Right renal cortex interstitium (tissue), 3 donors: Measurements from ENCODE around the gene CEP128. TPM values are rescaled to one million over a fixed set of nuclear protein-coding genes. Genes with fewer than 3 reads are reported as not detected.
A peak's percentile ranks its signal among the peaks of the same experiment; 100 is the strongest.

Experiments used
- DNase-seq, 3 donors: peaks; one replicate each; pipeline ENCODE4 v3.0.0-alpha.2; 2013; ENCODE audit warnings: low read depth in 3 of 3, low spot score in 2 of 3
- polyA plus RNA-seq, 3 donors: library from polyadenylated mRNA; unstranded; fragments of 120-200 nt; gene quantifications; one replicate each; pipeline ENCODE4 v1.2.1, GENCODE V29; 2013; ENCODE audit not compliant: insufficient read length in 3 of 3

Gene CEP128
- polyA plus RNA-seq, 3 donors, result 5.8 to 6.6 (median 6.3) TPM

DNA sequence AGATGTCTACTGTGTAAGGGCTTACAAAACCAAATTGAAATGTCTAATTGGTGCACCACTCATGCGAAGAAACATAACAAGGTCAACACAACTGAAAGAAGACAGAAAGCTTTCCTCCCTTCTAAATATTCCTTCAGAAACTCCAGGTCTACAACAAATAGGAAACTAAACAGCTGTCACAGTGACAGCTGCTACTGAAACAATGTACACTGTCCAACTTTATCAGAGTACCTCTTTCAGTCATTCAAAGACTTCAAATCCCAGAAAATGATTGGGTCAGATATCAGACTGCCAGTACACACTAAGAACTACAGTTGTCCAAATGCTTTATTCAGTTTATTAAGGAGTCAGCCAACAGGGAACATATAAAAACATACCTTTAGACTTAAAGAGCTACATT lies 35.2 kb downstream of the CEP128 start:
- no peak for DNase-seq

DNA sequence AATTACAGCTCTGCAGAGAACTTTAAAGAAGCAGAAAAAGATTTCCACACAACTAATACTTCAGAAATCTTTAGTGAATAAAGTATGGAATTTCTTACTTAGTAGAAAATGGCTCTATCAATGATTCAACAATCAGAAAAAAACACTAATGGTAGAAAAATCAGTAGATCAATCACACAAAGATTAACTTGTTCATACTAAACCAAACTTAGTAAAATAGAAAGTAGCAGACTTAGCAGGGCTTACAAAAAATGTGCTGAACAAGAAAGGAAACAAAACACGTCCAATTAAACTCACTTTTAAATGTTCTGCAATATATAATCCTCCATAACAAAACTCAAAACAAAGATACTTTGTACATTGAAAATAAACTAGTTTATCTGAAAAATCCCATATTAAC lies 38.9 kb downstream of the CEP128 start:
- DNase-seq, result no peak

DNA sequence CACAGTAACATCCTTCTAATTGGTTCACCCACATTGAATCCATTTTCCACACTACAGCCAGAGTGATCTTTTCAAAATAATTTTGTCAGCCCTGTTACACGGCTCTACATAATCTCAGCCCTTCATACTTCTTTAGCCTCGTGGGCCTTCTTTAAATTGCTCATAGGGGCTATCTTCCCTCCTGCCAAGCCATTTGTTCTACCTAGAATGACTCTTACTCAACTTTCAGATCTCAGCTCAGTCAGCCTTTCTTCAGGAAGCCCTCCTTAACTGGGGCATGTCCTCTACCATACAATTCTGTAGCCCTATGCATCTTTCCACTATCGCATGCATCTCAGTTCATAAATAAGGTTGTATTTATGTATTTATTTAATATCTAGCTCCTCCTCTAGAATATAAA lies 39.7 kb downstream of the CEP128 start:
- no peak for DNase-seq

DNA sequence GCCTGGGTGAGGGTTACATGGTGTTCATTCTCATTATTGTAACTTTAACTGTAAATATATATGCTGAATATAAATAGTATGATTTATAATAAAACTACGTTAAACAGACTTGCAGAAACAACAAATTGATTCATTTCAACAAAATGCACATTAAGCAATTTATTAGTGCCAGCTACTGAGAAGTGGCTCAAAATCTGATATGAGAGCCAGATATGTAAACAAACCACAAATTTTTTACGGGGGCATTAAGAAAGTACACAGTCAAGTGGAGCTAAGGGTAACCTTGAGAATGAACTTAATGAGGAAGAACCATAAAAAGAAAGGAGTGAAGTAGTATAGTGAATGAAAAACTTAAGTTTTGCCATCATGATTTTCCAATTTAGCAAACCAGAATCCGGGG lies 40.3 kb downstream of the CEP128 start:
- DNase-seq, result no peak

DNA sequence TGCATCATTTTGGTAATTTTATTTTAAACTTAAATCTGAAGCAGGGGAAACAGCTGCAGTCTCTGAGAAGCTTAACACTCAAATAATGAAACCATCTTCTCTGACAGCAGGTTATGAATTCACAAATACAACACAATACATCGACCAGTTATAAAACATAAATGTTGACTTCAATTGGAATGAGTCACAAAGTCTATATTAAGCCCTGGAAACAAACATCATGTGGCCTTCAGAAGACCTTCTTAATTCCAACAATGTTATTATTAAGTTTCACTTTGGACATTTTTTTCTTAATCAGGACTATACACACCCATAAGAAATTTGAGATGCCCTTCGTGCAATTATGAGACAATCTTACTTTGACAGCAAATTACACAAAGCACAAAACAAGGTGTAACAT lies 68.9 kb downstream of the CEP128 start:
- no peak for DNase-seq

DNA sequence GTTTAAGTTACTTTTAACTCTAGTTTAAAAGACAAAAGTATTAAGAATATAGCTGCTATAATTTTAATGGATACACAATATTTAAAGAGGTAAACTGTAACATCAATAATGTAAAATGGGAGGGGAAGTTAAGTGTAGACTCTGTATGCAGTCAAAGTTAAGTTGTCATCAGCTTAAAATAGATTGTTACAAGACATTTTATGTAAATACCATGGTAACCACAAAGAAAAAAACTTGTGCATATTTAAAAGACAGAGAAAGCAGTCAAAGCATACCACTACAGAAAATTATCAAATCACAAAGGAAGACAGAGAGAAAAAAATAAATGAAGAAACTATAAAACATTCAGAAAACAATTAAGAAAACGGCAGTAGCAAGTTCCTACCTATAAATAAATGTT lies 73.3 kb downstream of the CEP128 start:
- no peak for DNase-seq

DNA sequence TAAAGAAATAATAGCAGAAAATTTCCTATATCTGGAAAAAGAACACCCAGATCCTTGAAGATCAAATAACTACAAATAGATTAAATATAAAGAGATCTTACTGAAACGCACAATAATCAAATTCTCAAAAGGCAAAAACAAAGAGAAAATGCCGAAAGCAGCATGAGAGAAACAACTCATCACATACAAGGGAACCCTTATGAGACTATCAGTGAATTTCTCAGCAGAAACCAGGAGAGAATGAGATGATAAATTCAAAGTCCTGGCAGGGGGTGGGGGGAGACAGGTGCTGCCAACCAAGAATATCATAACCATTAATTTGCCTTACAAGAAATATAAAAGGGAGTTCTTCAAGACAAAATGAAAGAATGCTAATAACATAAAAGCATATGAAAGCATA lies 73.7 kb downstream of the CEP128 start:
- DNase-seq, result no peak

DNA sequence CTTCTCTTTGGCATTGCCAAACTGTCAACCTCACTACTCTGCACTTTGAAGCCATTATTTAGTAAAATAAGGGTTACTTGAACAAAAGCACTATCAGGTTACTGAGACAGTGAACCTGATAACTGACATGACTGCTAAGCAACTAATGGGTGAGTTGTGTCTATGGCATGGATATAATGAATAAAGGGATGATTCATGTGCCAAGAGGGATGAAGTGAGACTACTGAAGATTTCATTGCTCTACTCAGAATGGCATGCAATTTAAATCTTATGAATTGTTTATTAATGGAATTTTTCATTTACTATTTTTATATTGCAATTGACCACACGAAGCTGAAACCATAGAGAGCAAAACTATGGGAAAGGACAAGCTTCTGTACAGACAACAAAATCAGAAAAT lies 74.4 kb downstream of the CEP128 start:
- DNase-seq, result no peak

DNA sequence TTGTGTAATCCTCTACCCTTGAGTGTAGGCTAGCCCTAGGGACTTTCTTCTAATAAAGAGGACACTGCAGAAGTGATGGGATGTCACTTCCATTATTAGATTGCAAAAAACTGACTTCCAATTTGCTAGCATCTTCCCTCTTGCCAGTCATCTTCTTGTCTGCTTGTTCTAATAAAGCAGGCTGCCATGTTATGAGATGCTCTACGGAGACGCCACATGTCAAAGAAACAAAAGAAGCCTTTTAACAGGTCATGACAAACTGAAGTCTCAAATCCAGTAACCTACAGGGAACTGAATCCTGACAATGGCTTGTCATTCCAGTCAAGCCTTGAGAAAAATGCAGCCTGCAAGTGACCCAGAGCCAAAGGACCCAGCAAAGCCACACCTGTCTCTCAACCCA lies 76.0 kb downstream of the CEP128 start:
- DNase-seq, result no peak

DNA sequence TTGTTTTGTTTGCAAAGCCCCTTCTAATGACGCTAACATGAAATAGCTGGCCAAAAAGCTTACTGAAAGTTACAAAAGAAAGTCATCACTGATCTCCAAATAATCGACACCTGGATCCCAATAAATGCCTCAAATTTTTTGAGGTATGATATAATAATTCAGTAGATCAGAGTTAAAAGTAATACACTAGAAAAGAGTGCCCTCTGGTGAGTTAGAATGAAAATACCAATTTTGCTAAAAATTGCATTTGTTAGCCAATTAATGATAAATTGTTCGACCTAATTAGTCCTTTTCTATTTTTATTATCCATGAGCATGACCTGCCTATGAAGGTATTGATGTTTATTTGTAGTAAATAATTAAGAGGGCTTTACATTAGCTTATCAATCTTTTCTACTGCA lies 78.6 kb downstream of the CEP128 start:
- DNase-seq, result no peak

DNA sequence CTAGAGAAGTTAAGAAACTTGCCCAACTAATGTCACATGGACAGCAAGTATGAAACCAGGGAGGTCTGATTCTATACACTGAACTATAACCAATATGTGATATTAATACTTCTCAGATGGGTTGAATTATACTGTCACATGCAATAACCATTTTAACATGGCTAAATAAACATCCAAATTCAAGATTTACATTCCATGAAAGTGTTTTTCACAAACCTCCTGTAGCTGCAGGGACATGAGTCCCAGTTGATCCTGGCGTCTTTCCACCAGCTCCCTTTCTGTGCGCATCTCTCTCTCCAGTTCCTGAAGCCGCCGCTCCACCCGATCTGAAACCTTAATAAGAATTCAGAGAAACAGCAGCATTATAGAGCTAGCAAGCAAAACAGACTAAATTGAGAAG lies 79.0 kb downstream of the CEP128 start:
- DNase-seq, result no peak

DNA sequence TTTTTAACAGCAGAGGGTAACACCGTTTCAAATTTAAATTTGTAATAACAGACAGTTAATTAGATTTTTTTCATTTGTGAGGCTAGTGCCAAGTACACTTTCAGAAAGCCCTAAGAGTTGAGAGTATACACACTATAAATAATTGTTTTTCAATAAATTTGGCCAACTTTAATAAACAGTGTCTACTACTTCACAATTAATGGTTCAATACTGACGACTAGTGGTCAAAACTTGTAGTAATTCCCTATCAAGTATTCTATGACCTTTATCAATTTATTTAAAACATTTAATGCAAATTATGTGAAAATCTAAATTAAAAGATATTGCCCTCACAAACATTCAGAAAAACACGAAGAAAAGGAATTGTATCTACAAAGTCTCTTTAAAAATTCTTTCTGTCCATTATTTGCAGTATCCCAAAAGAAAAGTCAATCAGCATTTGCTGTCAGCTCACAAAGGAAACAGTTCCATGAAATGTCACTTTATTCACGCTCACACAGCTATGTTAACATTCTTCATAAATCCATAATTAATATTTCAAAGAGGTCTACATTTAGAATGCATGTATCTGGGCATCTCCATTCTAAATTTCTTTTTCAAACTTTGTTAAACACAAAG lies 91.2 kb downstream of the CEP128 start:
- peak; percentile 2 to 6 (median 4) for DNase-seq

DNA sequence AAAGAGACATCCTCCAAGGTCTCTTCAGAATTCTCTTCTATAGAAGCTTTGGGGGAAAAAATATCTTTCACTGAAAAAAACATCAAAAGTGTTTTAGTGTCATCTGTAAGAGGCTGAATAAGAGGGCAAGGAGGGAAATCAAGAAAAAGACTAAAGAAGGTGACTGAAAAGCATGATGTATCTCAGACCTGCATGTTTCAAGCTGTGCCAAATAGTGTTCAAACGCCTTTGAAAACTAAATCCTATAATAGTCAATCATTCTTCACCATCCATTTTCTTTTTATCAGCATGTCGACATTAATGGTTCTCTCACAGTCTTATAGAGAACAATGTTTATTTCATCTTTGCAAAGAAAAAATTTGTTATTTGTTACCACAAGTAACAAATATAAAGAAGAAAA lies 94.5 kb downstream of the CEP128 start:
- DNase-seq, result no peak

DNA sequence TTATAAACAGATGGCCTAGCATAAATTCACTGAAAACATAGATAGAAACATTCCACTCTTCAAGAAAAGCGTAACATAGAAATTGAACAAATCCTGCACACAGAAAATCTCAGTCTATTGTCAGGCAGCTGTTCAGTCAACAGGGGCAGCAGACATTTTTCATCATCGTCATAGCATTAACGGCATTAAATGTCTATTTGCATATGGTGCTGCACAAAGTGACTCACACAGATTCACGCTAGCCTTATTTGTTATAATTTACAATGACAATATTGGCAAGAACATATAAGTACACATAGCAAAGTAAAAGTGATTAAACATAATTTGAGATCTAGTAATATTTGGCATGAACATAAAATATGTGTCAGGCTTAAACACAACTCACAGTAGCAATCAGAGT lies 95.7 kb downstream of the CEP128 start:
- DNase-seq, result no peak

DNA sequence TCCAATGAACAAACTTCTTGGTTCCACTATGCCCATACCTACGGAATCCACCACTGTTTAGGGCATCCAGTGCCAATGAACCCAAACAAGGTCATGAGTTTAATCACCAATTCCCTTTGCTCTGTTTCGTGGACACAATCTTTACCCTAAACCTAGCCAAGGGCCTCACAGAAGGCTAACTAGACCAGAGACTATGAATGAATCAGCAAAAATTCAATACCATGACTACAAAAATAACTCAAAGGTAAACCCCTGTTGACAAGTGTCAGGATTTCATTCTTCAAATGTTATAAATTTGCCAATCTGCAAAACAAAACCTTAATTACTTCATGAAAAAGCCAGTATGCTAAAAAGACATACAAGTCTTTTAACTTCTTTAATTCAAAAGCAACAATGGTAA lies 96.7 kb downstream of the CEP128 start:
- DNase-seq, result no peak

DNA sequence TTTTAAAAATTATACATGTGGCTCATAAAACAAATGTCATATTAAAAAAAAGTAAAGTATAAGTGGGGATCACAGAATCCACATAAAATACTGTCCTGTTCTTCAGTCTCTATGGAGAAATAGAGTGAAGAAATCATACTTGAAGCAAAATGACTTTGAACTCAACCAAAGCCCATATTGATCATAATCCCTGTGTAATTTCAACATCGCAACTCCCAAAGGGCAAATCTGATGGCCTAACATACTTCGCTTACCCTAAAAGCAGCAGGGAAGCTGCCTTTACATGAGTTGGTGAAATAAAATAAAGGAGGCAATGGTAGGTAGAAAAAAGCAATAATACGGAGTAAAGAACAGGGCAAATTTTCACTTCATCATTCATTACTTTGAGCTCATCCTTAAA lies 101.8 kb downstream of the CEP128 start:
- DNase-seq, result no peak

DNA sequence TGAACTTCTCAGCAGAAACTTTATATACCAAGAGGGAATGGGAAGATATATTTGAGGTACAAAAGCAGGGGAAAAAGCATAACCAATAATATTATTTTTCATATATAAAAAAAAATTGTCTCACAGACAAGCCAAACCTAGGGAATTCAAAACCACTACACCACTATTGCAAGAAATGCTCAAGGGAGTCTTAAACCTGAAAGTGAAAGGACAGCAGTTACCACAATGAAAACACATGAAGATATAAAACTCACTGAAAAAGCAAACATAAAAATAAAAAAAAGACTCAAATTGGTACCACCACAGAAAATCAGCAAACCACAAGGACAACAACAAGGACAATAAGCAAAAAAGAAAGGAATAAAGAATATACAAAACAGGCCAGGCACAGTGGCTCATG lies 131.9 kb downstream of the CEP128 start:
- DNase-seq, result no peak

DNA sequence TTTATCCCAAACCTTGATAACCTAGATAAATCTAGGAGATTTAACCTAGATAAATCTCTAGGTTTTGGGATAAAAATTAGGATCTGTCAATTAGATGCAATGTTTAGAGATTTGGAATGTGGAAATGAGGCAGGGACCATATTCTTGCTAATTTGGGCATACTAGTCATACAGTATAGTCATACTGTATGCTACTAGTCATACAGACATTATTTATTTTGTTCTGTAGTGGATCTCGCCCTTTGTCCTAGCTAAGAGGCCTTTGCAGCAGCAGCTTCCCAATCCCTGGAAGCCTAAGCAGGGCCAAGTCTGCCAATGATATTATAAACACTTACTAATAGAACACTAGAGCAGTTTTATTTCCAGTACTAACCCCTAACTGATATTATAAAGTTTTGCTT lies 136.4 kb downstream of the CEP128 start:
- DNase-seq, result no peak

DNA sequence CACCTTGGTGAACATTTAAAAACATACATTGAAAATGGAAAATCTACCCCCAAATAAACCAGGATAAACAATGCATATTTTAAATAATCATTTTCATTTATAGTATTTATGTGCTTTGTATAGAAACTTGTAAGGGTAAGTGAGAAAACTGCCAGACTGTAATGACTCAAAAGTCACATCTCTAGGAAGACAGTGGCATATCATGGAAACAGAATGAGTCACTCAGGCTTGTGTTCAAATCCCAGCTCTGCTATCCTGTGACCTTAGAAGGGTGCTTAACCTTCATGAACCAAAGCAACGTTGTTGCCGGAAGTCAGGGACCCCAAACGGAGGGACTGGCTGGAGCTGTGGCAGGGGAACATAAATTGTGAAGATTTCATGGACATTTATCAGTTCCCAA lies 142.7 kb downstream of the CEP128 start:
- no peak for DNase-seq

DNA sequence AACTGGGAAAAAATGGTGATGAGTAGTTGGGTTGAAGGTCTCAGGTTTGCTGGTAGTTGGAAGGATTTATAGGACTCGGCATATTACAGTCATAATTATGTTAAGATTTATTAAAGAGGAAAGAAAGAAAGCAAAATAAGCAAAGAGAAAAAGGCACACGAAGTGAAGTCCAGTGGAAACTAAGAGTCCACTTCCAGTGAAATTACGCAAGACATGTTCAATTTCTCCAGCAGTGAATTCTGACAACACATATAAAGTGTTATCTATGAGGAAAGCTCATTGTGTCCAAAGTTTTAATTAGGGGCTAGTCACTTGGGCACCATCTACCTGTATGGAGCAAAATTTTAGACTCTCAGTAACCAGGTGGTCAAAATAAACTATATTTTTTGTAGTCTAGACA lies 143.3 kb downstream of the CEP128 start:
- no peak for DNase-seq

DNA sequence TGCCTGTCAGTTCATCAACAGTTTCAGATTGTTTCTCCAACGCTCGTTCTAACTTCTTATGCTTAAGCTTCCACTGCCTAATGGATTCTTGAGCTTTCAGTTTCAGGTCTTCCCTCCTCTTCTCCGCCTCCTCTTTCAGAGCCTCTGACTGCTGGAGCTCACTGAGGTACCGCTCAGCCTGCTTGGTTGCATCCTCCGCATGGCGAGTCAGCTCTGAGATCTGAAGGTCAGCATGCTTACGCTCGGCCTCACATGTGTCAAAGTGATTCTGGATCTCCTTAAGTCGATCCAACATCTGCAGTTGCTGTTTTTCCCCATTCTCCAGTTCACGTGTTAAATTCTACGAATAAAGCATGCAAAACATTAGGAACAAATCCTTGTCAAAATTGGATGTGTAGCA lies 148.8 kb downstream of the CEP128 start:
- no peak for DNase-seq

DNA sequence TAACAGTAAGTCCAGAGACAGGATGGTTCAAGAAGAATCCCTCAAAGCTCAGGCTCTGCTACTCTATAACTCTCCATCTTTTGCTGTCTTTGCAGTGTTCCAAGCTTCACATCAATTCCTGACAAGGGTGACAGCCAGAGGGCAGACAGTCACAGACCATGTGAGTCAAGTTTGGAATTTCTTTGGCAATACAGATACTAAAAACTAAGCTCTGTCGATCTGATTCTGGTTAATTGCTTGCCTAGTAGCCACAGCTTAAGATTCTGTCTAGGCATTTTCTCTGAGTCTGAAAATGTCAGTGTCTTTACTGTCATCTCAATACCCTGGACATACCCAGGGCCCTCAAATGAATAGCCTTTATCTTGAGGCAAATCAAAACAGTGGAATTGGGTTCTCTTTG lies 153.7 kb downstream of the CEP128 start:
- DNase-seq, result no peak

DNA sequence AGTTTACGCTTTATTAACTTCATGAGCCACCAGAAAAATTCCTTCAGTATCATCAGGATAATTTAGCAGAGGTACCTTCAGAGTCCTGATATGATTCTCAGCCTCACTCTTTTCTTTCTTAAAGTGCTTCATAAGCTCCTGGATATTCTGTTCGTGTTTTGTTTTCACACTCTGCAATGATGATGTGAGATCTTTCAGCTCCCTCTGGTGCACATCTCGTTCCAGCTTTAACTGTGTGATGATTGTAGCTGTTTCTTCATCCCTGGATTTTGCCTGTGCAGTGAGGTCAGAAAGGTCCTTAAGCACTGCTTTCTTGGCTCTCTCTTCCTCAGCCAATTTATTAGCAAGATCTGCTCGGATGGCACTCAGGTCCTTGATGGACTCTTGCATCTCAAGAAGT lies 156.7 kb downstream of the CEP128 start:
- no peak for DNase-seq

DNA sequence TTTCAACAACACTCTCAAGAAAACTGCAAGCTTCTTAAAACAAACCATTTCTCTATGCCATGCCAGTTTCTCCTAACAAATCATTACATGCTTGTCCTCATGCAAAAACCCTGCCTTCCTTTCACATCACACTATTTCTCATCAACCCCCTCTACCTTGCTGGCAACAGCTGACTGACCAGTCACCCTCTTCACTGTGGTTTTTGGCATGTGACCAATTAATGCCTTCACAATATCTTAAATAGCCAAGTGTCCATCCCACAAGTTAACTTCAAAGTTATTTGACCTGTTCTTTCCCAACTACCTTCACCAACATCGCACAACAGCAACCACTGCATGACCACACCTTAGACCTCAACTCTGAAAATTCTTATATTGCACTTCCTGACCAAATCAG lies 159.6 kb downstream of the CEP128 start:
- DNase-seq, result no peak
